CD4-positive, alpha-beta T cell treated with Interleukin-21 for 1 hour (primary cell): ENCODE measurements around the gene PHF13.

Experiments
- DNase-seq: peaks from one replicate; pipeline ENCODE4 v3.0.0-alpha.2; 2020

PHF13 gene

GRCh38 chr1:6667139-6667538 is 53.6 kb downstream of the PHF13 start:
- no peak for DNase-seq

GRCh38 chr1:6668503-6668902 is 55.0 kb downstream of the PHF13 start:
- no peak for DNase-seq

- DNase-seq: no peak
Observed at GRCh38 chr1:6672558-6672957, 59.0 kb downstream of the PHF13 start.
